ENCODE data around the gene AFAP1L2. TPM values are rescaled to one million over a fixed set of nuclear protein-coding genes. Genes with fewer than 3 reads are reported as not detected.
"Not testable (repeated sequence)": the region's sequence is repeated elsewhere in the genome, so short reads cannot be mapped to it uniquely, and the experiment has no call there.

The AFAP1L2 gene
- total RNA-seq, 1 donor from 2014 or later = 6.4 TPM

GRCh38 chr10:114337510-114338462 lies 66.5 kb downstream of the AFAP1L2 start:
- peak overlapping the region; percentile 53 for H3K27ac Mint-ChIP-seq
- H3K4me3 Mint-ChIP-seq = no peak overlapping the region
- H3K4me1 Mint-ChIP-seq (ENCODE audit: unreplicated experiment) = peaks cover 20% of the 10 kb centered on the region
- no peaks in the 10 kb centered on the region for H3K9me3 Mint-ChIP-seq
- TF ChIP-seq CTCF (conservative IDR thresholded peaks at IDR 0.05) = no peak
- H3K27me3 Mint-ChIP-seq = no peaks in the 10 kb centered on the region
- no peaks in the 10 kb centered on the region for H3K36me3 Mint-ChIP-seq
- DNase-seq (ENCODE audit: extremely low spot score, unreplicated experiment) = no peak

- Mint-ChIP-seq H3K9me3 (no peaks in the 10 kb centered on the region), H3K27me3 (no peaks in the 10 kb centered on the region), H3K4me3 (no peak overlapping the region), H3K4me1 (ENCODE audit: unreplicated experiment) (peaks cover 18% of the 10 kb centered on the region), H3K27ac (peak overlapping the region; percentile 53), H3K36me3 (no peaks in the 10 kb centered on the region)
- no peak for TF ChIP-seq CTCF (conservative IDR thresholded peaks at IDR 0.05)
- no peak for DNase-seq (ENCODE audit: extremely low spot score, unreplicated experiment)
Observed at GRCh38 chr10:114336823-114337509, 67.3 kb downstream of the AFAP1L2 start.

GRCh38 chr10:114335614-114336013 lies 68.7 kb downstream of the AFAP1L2 start:
- Mint-ChIP-seq H3K27me3 (no peaks in the 10 kb centered on the region), H3K4me1 (ENCODE audit: unreplicated experiment) (peaks cover 19% of the 10 kb centered on the region), H3K27ac (no peak overlapping the region), H3K4me3 (no peak overlapping the region), H3K36me3 (no peaks in the 10 kb centered on the region), H3K9me3 (no peaks in the 10 kb centered on the region)
- no peak for TF ChIP-seq CTCF (conservative IDR thresholded peaks at IDR 0.05)
- DNase-seq (ENCODE audit: extremely low spot score, unreplicated experiment) = no peak

GRCh38 chr10:114334301-114334700 lies 70.0 kb downstream of the AFAP1L2 start:
- Mint-ChIP-seq H3K9me3 (no peaks in the 10 kb centered on the region), H3K4me3 (no peak overlapping the region), H3K4me1 (ENCODE audit: unreplicated experiment) (peaks cover 22% of the 10 kb centered on the region), H3K27me3 (no peaks in the 10 kb centered on the region), H3K27ac (no peak overlapping the region), H3K36me3 (no peaks in the 10 kb centered on the region)
- no peak for DNase-seq (ENCODE audit: extremely low spot score, unreplicated experiment)
- no peak for TF ChIP-seq CTCF (conservative IDR thresholded peaks at IDR 0.05)

GRCh38 chr10:114333441-114333840 lies 70.9 kb downstream of the AFAP1L2 start:
- not testable (repeated sequence) for H3K27me3 Mint-ChIP-seq; H3K36me3 Mint-ChIP-seq; H3K27ac Mint-ChIP-seq; DNase-seq (ENCODE audit: extremely low spot score, unreplicated experiment); H3K9me3 Mint-ChIP-seq; H3K4me3 Mint-ChIP-seq
- peaks cover 22% of the 10 kb centered on the region for H3K4me1 Mint-ChIP-seq (ENCODE audit: unreplicated experiment)
